GM12878 (cell line): ENCODE measurements around the gene HYPK. TPM values are rescaled to one million over a fixed set of nuclear protein-coding genes. Genes with fewer than 3 reads are reported as not detected.
A peak's percentile ranks its signal among the peaks of the same experiment; 100 is the strongest.

Source experiments
- ATAC-seq: fragments of 200-7000 bp; cut with Tn5 transposase; 3 replicates; pipeline ENCODE4 v1.9.1; 2020; ENCODE audit warnings: mild to moderate bottlenecking, moderate library complexity
- BruUV-seq: library from RNA; stranded (reverse); fragments of 400-500 nt; replicated peaks from 2 replicates; lab custom pipeline; 2021; lab: Mats Ljungman, UMichigan
- CTCF ChIA-PET: fragments of 300-600 bp; sonication (Branson Sonifier 250); formaldehyde crosslinking; extraction: SDS; loops from one replicate; lab custom pipeline; 2021; ENCODE audit warnings: inconsistent platforms; lab: Yijun Ruan, JAX
- POLR2A ChIA-PET: fragments of 350-600 bp; formaldehyde crosslinking; extraction: SDS; loops from one replicate; lab custom pipeline; 2021; ENCODE audit warnings: inconsistent platforms; lab: Charles Lee
- RAD21 ChIA-PET: fragments of 300-600 bp; sonication (Branson Sonifier 250); formaldehyde crosslinking; loops from one replicate; lab custom pipeline; 2023; ENCODE audit warnings: antibody characterized with exemption; ENCODE audit not compliant: unreplicated experiment; lab: Charles Lee
- SMC1A ChIA-PET: fragments of 300-600 bp; sonication (Branson Sonifier 250); formaldehyde crosslinking; loops from one replicate; lab custom pipeline; 2023; ENCODE audit not compliant: unreplicated experiment, uncharacterized antibody; lab: Charles Lee
- DNase-seq: peaks from one replicate; pipeline ENCODE4 v3.0.0-alpha.2; 2011; ENCODE audit warnings: low read depth, low spot score
- FAIRE-seq: peaks from 3 replicates; lab custom pipeline; 2011; peaks lifted over from hg19 to GRCh38; lab: Jason Lieb, UNC
- H2AFZ ChIP-seq: 2 replicates; pipeline ENCODE4 v1.6.0; 2011; ENCODE audit warnings: low read depth, low read length, control low read depth; ENCODE audit not compliant: control insufficient read depth
- H3K27ac ChIP-seq: 2 replicates; pipeline ENCODE4 v1.5.1; 2011; ENCODE audit warnings: control low read depth; ENCODE audit not compliant: control insufficient read depth, insufficient read depth
- H3K27me3 ChIP-seq, 2 experiments: replicated peaks in 1 of 2; 2 replicates each; pipeline versions ENCODE4 v1.6.0 to v1.6.1; 2011; ENCODE audit warnings: low read length in 1 of 2; ENCODE audit not compliant: control insufficient read depth in 2 of 2, insufficient read depth in 2 of 2
- H3K36me3 ChIP-seq, 2 experiments: 2 replicates each; pipeline ENCODE4 v1.5.1; 2011; ENCODE audit warnings: low read length in 1 of 2; ENCODE audit not compliant: control insufficient read depth in 2 of 2, insufficient read depth in 2 of 2
- H3K4me1 ChIP-seq: 2 replicates; pipeline ENCODE4 v1.6.1; 2011; ENCODE audit warnings: mild to moderate bottlenecking, low read length, moderate library complexity, mixed read lengths; ENCODE audit not compliant: control insufficient read depth, insufficient read depth
- H3K4me2 ChIP-seq: 2 replicates; pipeline ENCODE4 v1.6.0; 2011; ENCODE audit warnings: control low read depth; ENCODE audit not compliant: control insufficient read depth, insufficient read depth
- H3K4me3 ChIP-seq: fragments of 200-600 bp; sonication (generic); 2 replicates; pipeline ENCODE4 v1.5.1; 2016
- H3K79me2 ChIP-seq: 2 replicates; pipeline ENCODE4 v1.6.0; 2011; ENCODE audit warnings: low read length; ENCODE audit not compliant: control insufficient read depth, insufficient read depth
- H3K9ac ChIP-seq: 2 replicates; pipeline ENCODE4 v1.8.0; 2011; ENCODE audit warnings: low read length, control low read depth, mixed read lengths; ENCODE audit not compliant: control insufficient read depth, insufficient read depth
- H3K9me3 ChIP-seq: replicated peaks from 3 replicates; pipeline ENCODE4 v1.5.1; 2011; ENCODE audit warnings: mild to moderate bottlenecking, low read length; ENCODE audit not compliant: control insufficient read depth, insufficient read depth
- H4K20me1 ChIP-seq: 2 replicates; pipeline ENCODE4 v1.6.0; 2011; ENCODE audit not compliant: control insufficient read depth, insufficient read depth
- PML ChIP-seq: IDR thresholded peaks from 2 replicates; pipeline ENCODE4 v1.6.1; 2012; ENCODE audit warnings: low read length, inconsistent platforms
- POLR2A ChIP-seq: IDR thresholded peaks from 2 replicates; pipeline ENCODE4 v1.6.1; 2011; ENCODE audit warnings: low read depth, mild to moderate bottlenecking, low read length
- POLR2AphosphoS2 ChIP-seq: IDR thresholded peaks from 2 replicates; pipeline ENCODE4 v1.6.1; 2011; ENCODE audit warnings: low read depth, mild to moderate bottlenecking, low read length, improper control_type of control experiment, moderate library complexity
- POLR2AphosphoS5 ChIP-seq: IDR thresholded peaks from 2 replicates; pipeline ENCODE4 v1.6.1; 2011; ENCODE audit warnings: mild to moderate bottlenecking, low read length, inconsistent platforms
- SMAD5 ChIP-seq: IDR thresholded peaks from 2 replicates; pipeline ENCODE4 v1.6.1; 2016; ENCODE audit warnings: antibody characterized with exemption, low read depth
- ZBED1 ChIP-seq: IDR thresholded peaks from 2 replicates; pipeline ENCODE4 v1.6.1; 2016; ENCODE audit warnings: borderline replicate concordance
- WGBS: methylation state at CpG from one replicate; pipeline ENCODE4 v1.1.6; 2016; ENCODE audit warnings: low lambda C conversion rate; ENCODE audit not compliant: insufficient replicate concordance, insufficient coverage; ENCODE audit errors: missing lambda C conversion rate; 5-methylcytosine and 5-hydroxymethylcytosine counted together
- in situ Hi-C: fragments of 300-500 bp; cut with MboI; formaldehyde crosslinking; loops from 9 replicates; pipeline ENCODE4 v1.14.3; 2018; ENCODE audit warnings: mixed read lengths
- intact Hi-C: fragments of 100-400 bp; cut with micrococcal nuclease; formaldehyde crosslinking; loops from one replicate; pipeline ENCODE4 v1.14.2; 2022; ENCODE audit not compliant: unreplicated experiment
- polyA plus RNA-seq, 11 experiments: library from polyadenylated mRNA; depleted of rRNA in 4 of 11; unstranded in 6 of 11; stranded (reverse) in 5 of 11; fragments of >200 nt; fragmentation: Nextera tagmentation in 4 of 11; fragmentation: Illumina TruSeq in 1 of 11; extraction: Ambion mirVana in 4 of 11; extraction: Trizol in 1 of 11; gene quantifications; 1 replicate in 1 of 11; 2 replicates in 10 of 11; pipeline versions ENCODE4 v1.2.1 to v1.2.3, GENCODE V29; 2011 to 2016; ENCODE audit warnings: inconsistent platforms in 2 of 11, missing spikeins in 2 of 11, low read depth in 1 of 11
- total RNA-seq, 4 experiments: library from RNA; depleted of rRNA in 3 of 4; stranded (reverse); fragments of >200 nt in 3 of 4; fragmentation: Illumina TruSeq in 1 of 4; extraction: Trizol in 1 of 4; gene quantifications; 2 replicates each; pipeline versions ENCODE4 v1.2.1 to v1.2.3, GENCODE V29; 2013 to 2021

HYPK gene
- total and polyA plus RNA-seq, 10 of the 15 experiments (the other 5 are each of a cell fraction or from before 2014, with no cell fraction given): 8.0 to 38.4 (median 17.5) TPM

- ATAC-seq: no peak
- WGBS: 74% methylated on average over 2 of the region's 2 CpGs
- no peak overlapping the region for H2AFZ ChIP-seq
- no peaks in the 10 kb centered on the region for H3K9me3 ChIP-seq
- RAD21 ChIA-PET: interaction anchor here (0.8 to 2.1 kb wide), 4 partner anchors 14 to 89 kb away, joined by 3 to 6 read pairs (median 4); partner anchors contain the start of gene ELL3
- H3K9ac ChIP-seq: no peak overlapping the region
- peaks cover 26% of the 10 kb centered on the region for H3K4me1 ChIP-seq
- no peak for FAIRE-seq
- H3K27me3 ChIP-seq: no peaks in the 10 kb centered on the region
- no peaks in the 10 kb centered on the region; the same call in none of the 2 replicates for H4K20me1 ChIP-seq
- peaks cover 5 to 30% of the 10 kb centered on the region in 2 experiments for H3K36me3 ChIP-seq
- no peak for DNase-seq
- in situ Hi-C loops: loop anchor here (10.0 to 25.0 kb wide), 2 partner anchors 930 to 1533 kb away; partner anchors contain the start of genes GANC and TMEM87A
- H3K4me3 ChIP-seq: no peak overlapping the region
- SMC1A ChIA-PET: interaction anchor here (1.0 to 9.4 kb wide), 4 partner anchors 18 to 33 kb away, joined by 3 to 129 read pairs (median 4); partner anchors contain the start of genes ELL3 and MFAP1
- intact Hi-C loops: no loop called here
- POLR2A ChIA-PET: interaction anchor here (0.5 to 5.9 kb wide), 6 partner anchors 9 to 42 kb away, joined by 3 to 48 read pairs (median 3); partner anchors contain the start of gene MFAP1
- CTCF ChIA-PET: interaction anchor here (0.5 to 4.0 kb wide), 5 partner anchors 14 to 173 kb away, joined by 3 to 23 read pairs (median 6); partner anchors contain the start of gene ELL3
- BruUV-seq: no TSS peak
- no peak overlapping the region for H3K27ac ChIP-seq
- 0 out of 2 replicates have a peak, but pooled peaks have one; percentile 10 for TF ChIP-seq POLR2A
- TF ChIP-seq PML: 0 out of 2 replicates have a peak, but pooled peaks have one; percentile 39
- TF ChIP-seq POLR2AphosphoS5: no peak; the same call in 1 of the 2 replicates
- H3K79me2 ChIP-seq: peaks cover 34% of the 10 kb centered on the region
- H3K4me2 ChIP-seq: peak overlapping the region; percentile 4; the same call in 1 of the 2 replicates
Measured at GRCh38 chr15:43795197-43795596, 5.2 kb upstream of the HYPK start.

DNA sequence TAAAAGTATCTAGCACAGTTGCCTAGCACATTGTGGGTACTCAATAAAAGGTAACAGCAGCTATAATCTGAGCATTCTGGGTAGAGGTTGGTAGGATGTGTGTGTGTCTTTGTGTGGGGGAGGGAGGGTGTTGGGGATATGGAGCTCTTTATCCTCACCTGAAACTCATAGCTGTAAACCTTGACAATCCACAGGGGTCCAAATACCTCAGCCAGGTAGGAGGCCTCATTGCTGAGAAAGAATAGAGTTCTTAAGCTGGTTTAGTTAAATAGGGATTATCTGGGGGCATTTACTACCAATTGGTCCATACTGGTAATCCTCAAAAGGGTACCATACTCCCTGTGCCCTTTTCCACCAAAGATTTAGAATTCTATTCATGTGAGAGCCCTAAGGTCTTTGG, 4.4 kb upstream of the HYPK start:
- no peak for TF ChIP-seq POLR2AphosphoS2
- 0 out of 2 replicates have a peak, but pooled peaks have one; percentile 12 for TF ChIP-seq ZBED1
- TF ChIP-seq SMAD5: 0 out of 2 replicates have a peak, but pooled peaks have one; percentile 32
- H3K4me2 ChIP-seq: no peak overlapping the region
- H3K4me1 ChIP-seq: peaks cover 27% of the 10 kb centered on the region
- no peaks in the 10 kb centered on the region; the same call in none of the 2 replicates for H4K20me1 ChIP-seq
- ChIA-PET CTCF (interaction anchor here (1.0 to 4.0 kb wide), 5 partner anchors 14 to 36 kb away, joined by 3 to 23 read pairs (median 6); partner anchors contain the start of genes ELL3 and MFAP1), RAD21 (interaction anchor here (0.6 to 2.1 kb wide), 3 partner anchors 13 to 19 kb away, joined by 3 to 6 read pairs (median 5); partner anchors contain the start of gene ELL3), SMC1A (interaction anchor here (1.2 to 9.4 kb wide), 4 partner anchors 13 to 31 kb away, joined by 3 to 129 read pairs (median 8); partner anchors contain the start of genes ELL3, MFAP1 and WDR76), POLR2A (interaction anchor here (0.6 to 5.9 kb wide), 6 partner anchors 13 to 1297 kb away, joined by 3 to 48 read pairs (median 4); partner anchors contain the start of gene MFAP1)
- H3K4me3 ChIP-seq: no peak overlapping the region
- in situ Hi-C loops (loop anchor here (10.0 to 25.0 kb wide), 2 partner anchors 929 to 1534 kb away; partner anchors contain the start of genes GANC and TMEM87A), intact Hi-C loops (no loop called here)
- no TSS peak for BruUV-seq
- no peak overlapping the region for H3K9ac ChIP-seq
- H3K79me2 ChIP-seq: peaks cover 40% of the 10 kb centered on the region
- no peaks in the 10 kb centered on the region for H3K9me3 ChIP-seq
- no peak for DNase-seq
- no peak overlapping the region for H2AFZ ChIP-seq
- ATAC-seq: no peak
- no peaks in the 10 kb centered on the region for H3K27me3 ChIP-seq
- no peak for FAIRE-seq
- no peak overlapping the region for H3K27ac ChIP-seq
- H3K36me3 ChIP-seq: peaks cover 5 to 30% of the 10 kb centered on the region in 2 experiments
